Ammon's horn (tissue), 1 donor: Measurements from ENCODE around the gene RYR2.
"Not testable (repeated sequence)": the region's sequence is repeated elsewhere in the genome, so short reads cannot be mapped to it uniquely, and the experiment has no call there.

Source experiments
- DNase-seq: peaks from one replicate; pipeline ENCODE4 v3.0.0-alpha.2; 2016; ENCODE audit warnings: low spot score

RYR2 gene

DNA sequence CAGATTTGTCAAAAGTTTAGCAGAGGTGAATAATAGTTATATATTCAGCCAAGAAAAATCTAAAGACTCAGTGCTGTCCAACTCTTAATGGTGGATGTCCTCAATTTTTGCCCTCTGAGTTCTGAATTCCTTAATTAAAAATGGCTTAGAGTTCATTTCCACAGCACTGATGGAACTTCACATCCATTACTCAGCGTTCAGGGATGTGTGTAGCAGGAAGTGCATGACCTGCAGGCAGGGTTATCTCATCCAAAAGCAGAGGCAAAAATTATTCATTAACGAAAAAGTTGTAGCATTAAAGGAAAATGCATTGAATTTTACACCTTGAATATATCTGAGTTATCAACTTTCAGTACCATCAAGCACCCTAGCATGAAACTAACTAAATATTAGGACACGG, 752.1 kb downstream of the RYR2 start:
- no peak for DNase-seq

DNA sequence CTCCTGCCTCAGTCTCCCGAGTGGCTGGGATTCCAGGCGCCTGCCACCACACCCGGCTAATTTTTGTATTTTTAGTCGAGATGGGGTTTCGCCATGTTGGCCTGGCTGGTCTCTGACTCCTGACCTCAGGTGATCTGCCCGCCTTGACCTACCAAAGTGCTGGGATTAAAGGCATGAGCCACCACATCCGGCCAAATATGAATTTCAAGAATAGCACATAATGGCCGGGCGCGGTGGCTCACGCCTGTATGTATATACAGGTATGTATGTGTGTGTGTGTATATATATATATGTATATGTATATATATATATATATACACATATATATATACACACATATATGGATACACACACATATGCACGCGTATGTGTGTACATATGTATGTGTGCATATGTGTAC, 753.6 kb downstream of the RYR2 start:
- DNase-seq = no peak

- peak; percentile 44 for DNase-seq
Measured at GRCh38 chr1:237799762-237800474, 757.9 kb downstream of the RYR2 start.

DNA sequence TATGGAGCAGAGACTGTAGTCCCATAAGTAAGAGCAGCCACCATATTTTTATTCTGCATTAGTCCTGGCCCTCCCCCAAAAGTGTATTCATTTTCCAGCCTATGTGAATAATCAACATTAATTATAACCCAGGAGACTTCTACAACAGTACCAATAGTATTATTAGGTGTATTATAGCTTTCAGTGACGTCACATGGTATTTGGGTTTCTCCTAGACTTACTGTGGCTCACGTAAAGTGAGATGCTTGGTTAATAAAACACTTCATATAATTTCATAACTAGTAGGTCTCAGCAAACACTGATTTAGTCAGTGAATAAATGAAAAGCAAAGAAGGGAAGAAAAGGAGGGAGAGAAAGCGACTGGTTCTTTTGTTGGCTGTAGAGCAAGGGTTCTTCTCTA, 762.5 kb downstream of the RYR2 start:
- no peak for DNase-seq

DNA sequence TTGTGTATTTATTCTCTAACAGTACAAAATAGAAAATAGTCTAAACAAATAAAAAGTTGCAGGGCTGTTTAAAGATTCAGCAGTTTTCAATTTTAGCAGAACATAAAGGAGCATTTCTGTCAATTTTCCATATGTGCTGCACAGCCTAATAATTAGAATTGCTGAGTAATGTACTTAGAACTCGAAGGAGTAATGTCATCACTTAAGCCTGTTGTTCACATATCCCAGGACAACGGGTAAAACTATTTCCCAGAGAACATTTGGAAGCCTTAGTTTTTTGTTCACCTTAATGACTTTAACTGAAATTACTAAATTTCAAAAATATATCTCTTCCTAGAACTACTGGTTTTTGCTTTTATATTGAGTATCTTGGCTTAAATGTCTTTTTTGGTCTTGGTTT, 767.1 kb downstream of the RYR2 start:
- DNase-seq = no peak

GRCh38 chr1:237811633-237812032, 769.6 kb downstream of the RYR2 start:
- no peak for DNase-seq

- no peak for DNase-seq
Measured at GRCh38 chr1:237812061-237812460, 770.1 kb downstream of the RYR2 start.

- DNase-seq = no peak
Measured at GRCh38 chr1:237814319-237814924, 772.4 kb downstream of the RYR2 start.

- DNase-seq = no peak
Measured at GRCh38 chr1:237817277-237817676, 775.3 kb downstream of the RYR2 start.

- DNase-seq = not testable (repeated sequence)
Measured at GRCh38 chr1:237820634-237821033, 778.6 kb downstream of the RYR2 start.

DNA sequence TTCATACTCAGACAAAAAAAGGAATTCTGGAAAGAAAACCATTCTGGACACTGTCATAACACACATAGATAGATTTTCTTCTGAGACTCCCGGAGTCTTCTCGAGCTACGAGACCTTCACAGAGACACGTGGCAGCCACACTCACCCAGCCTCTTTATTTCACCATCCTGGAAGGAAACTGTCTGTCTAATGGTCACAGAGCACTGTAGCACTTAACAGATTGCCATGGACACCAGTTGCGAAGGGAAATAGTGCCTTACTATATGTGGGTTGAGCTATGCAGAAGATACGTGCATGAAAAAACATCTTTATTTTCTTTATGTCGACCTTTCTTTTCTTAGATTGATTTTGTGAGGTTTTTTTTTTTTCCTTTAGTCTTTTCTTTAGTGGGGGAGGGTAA, 790.9 kb downstream of the RYR2 start:
- no peak for DNase-seq

DNA sequence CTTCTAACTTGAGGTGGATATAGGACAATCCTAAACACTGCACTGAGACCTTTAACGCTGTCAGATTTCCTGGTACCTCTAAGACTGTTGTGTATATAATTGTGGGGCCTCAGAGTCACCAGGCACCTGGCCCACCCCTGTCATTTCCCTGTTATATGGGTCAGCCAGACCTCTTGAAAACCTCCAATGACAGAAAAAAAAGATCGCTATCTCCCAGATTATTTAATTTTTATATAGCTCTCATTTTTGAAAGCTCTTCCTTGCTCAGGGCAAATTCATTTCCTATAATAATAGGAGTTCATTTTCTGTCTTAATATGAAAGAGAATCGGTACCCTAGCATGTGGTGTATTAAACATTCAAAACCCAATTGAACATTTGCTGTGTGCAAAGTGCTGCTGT, 792.1 kb downstream of the RYR2 start:
- DNase-seq = no peak

GRCh38 chr1:237834461-237834860, 792.5 kb downstream of the RYR2 start:
- no peak for DNase-seq

GRCh38 chr1:237838320-237838719, 796.3 kb downstream of the RYR2 start:
- DNase-seq = no peak

DNA sequence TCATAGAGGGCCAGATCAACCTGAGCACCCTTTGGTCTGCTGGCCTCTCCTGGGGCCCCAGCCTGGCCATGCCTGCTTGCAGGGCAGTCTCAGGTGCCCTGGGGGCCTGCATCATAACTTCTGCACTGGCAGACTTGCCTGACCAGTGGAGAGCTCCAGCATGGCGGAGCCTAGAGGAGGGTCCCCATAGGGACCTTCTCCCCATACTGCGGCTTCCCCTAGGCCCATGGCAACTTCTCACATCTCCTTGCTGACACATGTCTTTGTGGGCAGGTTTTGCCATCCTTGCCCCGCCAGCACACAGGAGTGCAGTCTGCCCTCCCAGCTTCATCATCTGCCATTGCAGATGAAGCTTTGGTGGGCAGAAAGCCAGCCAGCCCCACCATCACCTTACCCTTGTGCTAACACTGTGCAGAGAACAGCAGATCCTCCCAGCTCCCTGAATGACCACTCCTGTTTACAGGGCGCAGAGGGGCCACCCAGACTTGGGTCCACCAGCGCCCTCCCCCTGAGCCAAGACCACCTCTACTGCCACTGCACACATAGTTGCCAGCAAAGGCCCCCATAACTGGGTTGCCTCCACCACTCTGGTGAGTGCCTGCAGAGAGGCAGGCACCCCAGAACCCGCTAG, 797.0 kb downstream of the RYR2 start:
- no peak for DNase-seq

- DNase-seq = no peak
Measured at GRCh38 chr1:237841485-237841884, 799.5 kb downstream of the RYR2 start.

DNA sequence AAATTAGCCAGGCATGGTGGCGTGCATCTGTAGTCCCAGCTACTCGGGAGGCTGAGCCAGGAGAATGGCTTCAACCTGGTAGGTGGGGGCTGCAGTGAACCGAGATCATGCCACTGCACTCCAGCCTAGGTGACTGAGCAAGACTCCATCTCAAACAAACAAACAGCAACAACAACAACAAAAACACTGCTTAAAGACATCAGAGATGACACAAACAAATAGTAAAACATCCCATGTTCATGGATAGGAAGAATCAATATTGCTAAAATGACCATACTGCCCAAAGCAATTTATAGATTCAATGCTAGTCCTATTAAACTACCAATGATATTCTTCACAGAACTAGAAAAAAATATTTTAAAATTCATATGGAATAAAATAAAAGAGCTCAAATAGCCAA, 801.5 kb downstream of the RYR2 start:
- not testable (repeated sequence) for DNase-seq

DNA sequence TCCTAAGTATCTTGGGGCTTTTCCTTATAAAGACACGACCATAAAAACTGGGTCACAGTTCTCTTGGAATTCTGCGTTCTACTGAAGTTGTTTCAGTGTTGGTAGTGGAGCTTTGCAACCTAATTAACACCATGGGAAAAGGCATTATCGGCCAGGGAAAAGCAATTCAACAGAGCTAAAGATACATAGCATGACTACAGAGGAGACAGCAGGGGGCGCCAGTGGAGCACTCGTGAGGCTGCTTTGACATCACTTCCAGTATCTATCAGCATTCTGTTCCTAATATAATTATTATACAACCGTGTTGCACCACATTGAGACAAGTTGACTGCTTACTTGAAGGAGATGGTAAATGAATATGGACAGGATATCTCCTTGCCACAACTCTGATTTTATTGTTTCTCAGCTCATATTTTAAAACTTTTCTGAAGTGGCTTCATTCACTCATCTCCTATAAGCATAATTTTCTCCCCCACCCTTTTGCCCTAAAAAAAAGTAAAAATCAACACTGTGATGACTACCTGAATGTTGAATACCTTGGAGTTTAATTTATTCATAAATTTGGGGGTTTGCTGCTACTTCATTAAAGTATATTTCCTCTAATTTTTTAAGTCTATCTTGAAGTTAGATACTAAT, 809.3 kb downstream of the RYR2 start:
- peak; percentile 78 for DNase-seq

- DNase-seq = no peak
Measured at GRCh38 chr1:237852342-237852741, 810.4 kb downstream of the RYR2 start.

- DNase-seq = no peak
Measured at GRCh38 chr1:237857455-237857854, 815.5 kb downstream of the RYR2 start.

GRCh38 chr1:237858992-237859391, 817.0 kb downstream of the RYR2 start:
- DNase-seq = no peak

GRCh38 chr1:237861944-237862343, 820.0 kb downstream of the RYR2 start:
- DNase-seq = no peak

DNA sequence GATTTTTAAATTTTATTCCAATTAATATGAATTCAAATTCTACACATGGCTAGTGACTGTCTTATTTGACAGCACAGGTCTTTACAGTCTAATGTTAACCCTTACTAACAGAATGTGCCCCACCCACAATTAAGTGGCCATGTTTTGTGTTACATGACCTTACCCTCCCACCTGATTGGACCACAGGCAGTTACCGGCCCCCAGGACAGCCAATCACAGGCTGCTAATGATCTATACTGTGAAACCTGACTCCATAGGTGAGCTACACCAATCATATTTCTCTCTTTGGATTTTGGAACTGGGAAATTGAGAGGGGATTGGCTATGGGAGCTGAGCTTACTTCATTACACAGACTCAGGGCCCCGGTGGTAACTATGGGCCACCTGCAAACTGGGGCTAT, 821.2 kb downstream of the RYR2 start:
- no peak for DNase-seq
